GM12873 (cell line): ENCODE results near the gene PLEKHG2.

Experiments
- TF ChIP-seq, protein P1 (sequence below): IDR thresholded peaks from 2 replicates; pipeline ENCODE4 v1.5.1; 2012; ENCODE audit warnings: low read depth, mild to moderate bottlenecking, moderate library complexity, low read length, control low read depth; ENCODE audit not compliant: insufficient read depth; ENCODE audit errors: missing control alignments

PLEKHG2 gene, protein sequence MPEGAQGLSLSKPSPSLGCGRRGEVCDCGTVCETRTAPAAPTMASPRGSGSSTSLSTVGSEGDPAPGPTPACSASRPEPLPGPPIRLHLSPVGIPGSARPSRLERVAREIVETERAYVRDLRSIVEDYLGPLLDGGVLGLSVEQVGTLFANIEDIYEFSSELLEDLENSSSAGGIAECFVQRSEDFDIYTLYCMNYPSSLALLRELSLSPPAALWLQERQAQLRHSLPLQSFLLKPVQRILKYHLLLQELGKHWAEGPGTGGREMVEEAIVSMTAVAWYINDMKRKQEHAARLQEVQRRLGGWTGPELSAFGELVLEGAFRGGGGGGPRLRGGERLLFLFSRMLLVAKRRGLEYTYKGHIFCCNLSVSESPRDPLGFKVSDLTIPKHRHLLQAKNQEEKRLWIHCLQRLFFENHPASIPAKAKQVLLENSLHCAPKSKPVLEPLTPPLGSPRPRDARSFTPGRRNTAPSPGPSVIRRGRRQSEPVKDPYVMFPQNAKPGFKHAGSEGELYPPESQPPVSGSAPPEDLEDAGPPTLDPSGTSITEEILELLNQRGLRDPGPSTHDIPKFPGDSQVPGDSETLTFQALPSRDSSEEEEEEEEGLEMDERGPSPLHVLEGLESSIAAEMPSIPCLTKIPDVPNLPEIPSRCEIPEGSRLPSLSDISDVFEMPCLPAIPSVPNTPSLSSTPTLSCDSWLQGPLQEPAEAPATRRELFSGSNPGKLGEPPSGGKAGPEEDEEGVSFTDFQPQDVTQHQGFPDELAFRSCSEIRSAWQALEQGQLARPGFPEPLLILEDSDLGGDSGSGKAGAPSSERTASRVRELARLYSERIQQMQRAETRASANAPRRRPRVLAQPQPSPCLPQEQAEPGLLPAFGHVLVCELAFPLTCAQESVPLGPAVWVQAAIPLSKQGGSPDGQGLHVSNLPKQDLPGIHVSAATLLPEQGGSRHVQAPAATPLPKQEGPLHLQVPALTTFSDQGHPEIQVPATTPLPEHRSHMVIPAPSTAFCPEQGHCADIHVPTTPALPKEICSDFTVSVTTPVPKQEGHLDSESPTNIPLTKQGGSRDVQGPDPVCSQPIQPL (N-terminal part only)

GRCh38 chr19:39412100-39412866 is at the start of gene PLEKHG2:
TSS of gene PLEKHG2 (plus strand) at chr19:39412669. CDS start at chr19:39414087, 1,418 bp downstream.
- TF ChIP-seq, protein P1, sequence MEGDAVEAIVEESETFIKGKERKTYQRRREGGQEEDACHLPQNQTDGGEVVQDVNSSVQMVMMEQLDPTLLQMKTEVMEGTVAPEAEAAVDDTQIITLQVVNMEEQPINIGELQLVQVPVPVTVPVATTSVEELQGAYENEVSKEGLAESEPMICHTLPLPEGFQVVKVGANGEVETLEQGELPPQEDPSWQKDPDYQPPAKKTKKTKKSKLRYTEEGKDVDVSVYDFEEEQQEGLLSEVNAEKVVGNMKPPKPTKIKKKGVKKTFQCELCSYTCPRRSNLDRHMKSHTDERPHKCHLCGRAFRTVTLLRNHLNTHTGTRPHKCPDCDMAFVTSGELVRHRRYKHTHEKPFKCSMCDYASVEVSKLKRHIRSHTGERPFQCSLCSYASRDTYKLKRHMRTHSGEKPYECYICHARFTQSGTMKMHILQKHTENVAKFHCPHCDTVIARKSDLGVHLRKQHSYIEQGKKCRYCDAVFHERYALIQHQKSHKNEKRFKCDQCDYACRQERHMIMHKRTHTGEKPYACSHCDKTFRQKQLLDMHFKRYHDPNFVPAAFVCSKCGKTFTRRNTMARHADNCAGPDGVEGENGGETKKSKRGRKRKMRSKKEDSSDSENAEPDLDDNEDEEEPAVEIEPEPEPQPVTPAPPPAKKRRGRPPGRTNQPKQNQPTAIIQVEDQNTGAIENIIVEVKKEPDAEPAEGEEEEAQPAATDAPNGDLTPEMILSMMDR: peak; percentile 84

DNA sequence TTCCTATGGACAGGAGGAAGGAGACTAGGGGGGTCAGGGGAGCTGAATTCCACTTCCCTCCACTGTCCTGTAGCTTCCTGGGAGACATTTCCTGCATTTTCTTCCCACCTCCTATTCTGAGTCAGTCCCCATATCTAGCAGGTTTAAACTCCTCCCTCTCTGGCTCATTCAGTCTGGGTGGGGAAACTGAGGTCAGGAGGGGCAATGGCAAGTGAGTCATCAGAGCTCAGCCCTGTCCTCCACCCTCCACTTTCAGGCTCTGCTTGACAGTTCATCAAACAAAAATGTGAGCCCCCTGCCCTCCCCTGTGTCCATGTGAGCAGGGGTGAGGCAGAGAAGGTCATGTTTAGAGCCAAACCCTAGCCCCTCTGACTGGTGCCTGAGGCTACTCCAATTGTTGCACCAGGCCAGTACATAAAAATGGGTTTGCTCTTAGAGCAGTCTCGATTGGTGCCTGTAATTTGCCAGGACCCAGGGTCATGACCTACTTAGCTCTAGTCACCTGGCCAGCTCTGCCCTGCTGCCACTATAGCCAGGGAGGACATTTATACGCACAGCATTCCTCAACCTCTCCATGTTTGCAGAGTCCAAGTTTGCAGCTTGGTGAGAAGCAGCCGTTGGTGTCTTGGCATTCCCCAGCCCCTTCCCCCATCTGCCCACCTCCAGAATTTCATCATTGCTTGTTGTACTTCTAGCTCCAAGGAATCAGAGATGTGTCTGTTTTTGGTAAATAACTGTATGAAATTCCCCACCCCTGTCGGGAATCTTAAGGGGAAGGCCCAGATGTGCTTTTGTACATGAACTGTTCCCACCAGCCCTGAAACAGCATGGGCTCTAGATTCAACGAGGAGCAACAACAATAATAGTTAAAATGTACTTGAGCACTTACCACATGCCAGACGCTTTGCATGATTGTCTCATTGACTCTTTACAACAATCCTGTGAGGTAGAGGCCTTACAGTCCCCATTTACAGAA is 49.5 kb upstream of the PLEKHG2 start:
- TF ChIP-seq, protein P1: no peak

DNA sequence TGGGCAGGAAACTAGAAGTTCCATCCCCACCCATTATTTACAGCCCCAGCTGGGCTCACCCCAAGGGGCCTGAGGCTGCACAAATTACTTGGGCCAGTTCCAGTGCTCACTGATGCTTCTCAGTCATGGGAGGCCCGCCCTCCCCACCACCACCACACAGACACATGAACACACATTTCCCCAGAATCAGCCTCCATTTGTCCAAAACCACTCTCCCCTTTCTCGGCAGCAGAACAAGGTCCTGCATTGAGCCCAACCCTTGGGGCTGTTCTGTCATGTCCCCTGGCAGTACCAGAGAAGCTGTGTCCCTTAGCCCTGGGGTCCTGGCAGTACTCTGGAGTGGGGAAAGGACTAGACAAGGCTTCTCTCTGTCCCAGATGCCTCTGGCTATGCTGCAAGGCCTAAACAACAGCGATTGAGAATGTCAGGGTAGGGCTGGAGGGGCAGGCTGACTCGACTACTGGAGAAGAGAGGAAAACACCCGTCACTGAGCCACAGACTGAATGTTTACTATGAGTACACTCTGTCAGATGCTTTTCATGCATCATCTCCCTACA is 48.5 kb upstream of the PLEKHG2 start:
- TF ChIP-seq, protein P1: no peak

GRCh38 chr19:39365531-39365930 is 46.9 kb upstream of the PLEKHG2 start:
- TF ChIP-seq, protein P1: no peak

GRCh38 chr19:39369200-39369599 is 43.3 kb upstream of the PLEKHG2 start:
- TF ChIP-seq, protein P1: no peak

- TF ChIP-seq, protein P1: no peak
Measured at GRCh38 chr19:39370735-39371134, 41.7 kb upstream of the PLEKHG2 start.
